ENCODE data around the gene TCF4. TPM values are rescaled to one million over a fixed set of nuclear protein-coding genes. Genes with fewer than 3 reads are reported as not detected.

The TCF4 gene
- total and polyA plus RNA-seq, 7 donors = 8.6 to 68.9 (median 36.8) TPM

DNA sequence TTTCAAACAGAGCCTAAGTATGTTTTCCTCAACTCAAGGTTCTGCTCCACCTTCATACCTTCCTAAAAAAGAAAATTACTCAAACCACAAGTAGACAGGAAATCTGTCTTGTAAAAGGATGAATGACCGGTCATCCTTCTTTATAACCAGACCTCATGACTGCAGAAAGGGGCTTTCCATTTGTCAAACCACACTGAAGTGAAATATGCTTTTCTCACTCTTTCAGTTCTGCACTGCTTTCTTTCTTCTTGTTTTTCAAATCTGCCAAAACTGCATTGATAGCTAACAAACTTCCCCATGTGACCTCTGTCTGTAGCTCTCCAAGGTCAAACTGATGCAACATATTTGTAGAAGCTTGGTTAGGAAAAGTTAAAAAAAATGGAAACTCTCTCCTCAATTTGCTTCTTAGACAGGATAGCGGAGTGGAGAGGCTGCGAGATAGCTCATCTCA is 319.8 kb downstream of the TCF4 start:
- TF ChIP-seq, protein P1, sequence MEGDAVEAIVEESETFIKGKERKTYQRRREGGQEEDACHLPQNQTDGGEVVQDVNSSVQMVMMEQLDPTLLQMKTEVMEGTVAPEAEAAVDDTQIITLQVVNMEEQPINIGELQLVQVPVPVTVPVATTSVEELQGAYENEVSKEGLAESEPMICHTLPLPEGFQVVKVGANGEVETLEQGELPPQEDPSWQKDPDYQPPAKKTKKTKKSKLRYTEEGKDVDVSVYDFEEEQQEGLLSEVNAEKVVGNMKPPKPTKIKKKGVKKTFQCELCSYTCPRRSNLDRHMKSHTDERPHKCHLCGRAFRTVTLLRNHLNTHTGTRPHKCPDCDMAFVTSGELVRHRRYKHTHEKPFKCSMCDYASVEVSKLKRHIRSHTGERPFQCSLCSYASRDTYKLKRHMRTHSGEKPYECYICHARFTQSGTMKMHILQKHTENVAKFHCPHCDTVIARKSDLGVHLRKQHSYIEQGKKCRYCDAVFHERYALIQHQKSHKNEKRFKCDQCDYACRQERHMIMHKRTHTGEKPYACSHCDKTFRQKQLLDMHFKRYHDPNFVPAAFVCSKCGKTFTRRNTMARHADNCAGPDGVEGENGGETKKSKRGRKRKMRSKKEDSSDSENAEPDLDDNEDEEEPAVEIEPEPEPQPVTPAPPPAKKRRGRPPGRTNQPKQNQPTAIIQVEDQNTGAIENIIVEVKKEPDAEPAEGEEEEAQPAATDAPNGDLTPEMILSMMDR (IDR thresholded peaks at IDR 0.05) = no peak
- H3K36me3 ChIP-seq (ENCODE audit: insufficient read depth in 1 of 2, low read depth in 1 of 2) = peaks cover 5 to 75% of the 10 kb centered on the region in 2 donors

GRCh38 chr18:55266981-55267380 is 321.0 kb downstream of the TCF4 start:
- DNase-seq = no peak
- Histone ChIP-seq H3K36me3 (ENCODE audit: insufficient read depth in 1 of 2, low read depth in 1 of 2) (peaks cover 5 to 64% of the 10 kb centered on the region in 2 donors), H3K9me3 (no peaks in the 10 kb centered on the region), H3K27ac (peak overlapping the region; percentile 33), H3K27me3 (ENCODE audit: insufficient read depth in 3 of 3, low read length in 2 of 3) (no peaks in the 10 kb centered on the region), H3K4me1 (peaks cover 23% of the 10 kb centered on the region), H3K4me3 (no peak overlapping the region)
- intact Hi-C loops (cut with DNase I) = no loop called here
- 58 to 63% (median 59%) methylated on average over 6 of the region's 6 CpGs for WGBS, 3 donors
- ATAC-seq = no peak
- TF ChIP-seq, protein P1 (IDR thresholded peaks at IDR 0.05) = no peak

More for the DNA sequence above, 319.8 kb downstream of the TCF4 start:
- no peaks in the 10 kb centered on the region for H3K9me3 ChIP-seq
- intact Hi-C loops (cut with DNase I) = no loop called here
- H3K4me1 ChIP-seq = peaks cover 23% of the 10 kb centered on the region
- H3K27me3 ChIP-seq (ENCODE audit: insufficient read depth in 3 of 3, low read length in 2 of 3) = no peaks in the 10 kb centered on the region
- DNase-seq (no peak), ATAC-seq (no peak)
- no peak overlapping the region for H3K4me3 ChIP-seq
- 79 to 83% (median 83%) methylated on average over 3 of the region's 3 CpGs for WGBS, 3 donors
- peak overlapping the region; percentile 33 for H3K27ac ChIP-seq

- Histone ChIP-seq H3K9me3 (no peaks in the 10 kb centered on the region), H3K4me1 (peaks cover 23% of the 10 kb centered on the region), H3K4me3 (no peak overlapping the region), H3K27ac (peak overlapping the region; percentile 20), H3K27me3 (ENCODE audit: insufficient read depth in 3 of 3, low read length in 2 of 3) (no peaks in the 10 kb centered on the region), H3K36me3 (ENCODE audit: insufficient read depth in 1 of 2, low read depth in 1 of 2) (peaks cover 5 to 66% of the 10 kb centered on the region in 2 donors)
- ATAC-seq (no peak), DNase-seq (no peak)
- WGBS, 3 donors = 84 to 98% (median 84%) methylated on average over 3 of the region's 3 CpGs
- intact Hi-C loops (cut with DNase I) = no loop called here
- TF ChIP-seq, protein P1 (IDR thresholded peaks at IDR 0.05) = no peak
These were observed 322.0 kb downstream of the TCF4 start for GRCh38 chr18:55265984-55266383.

DNA sequence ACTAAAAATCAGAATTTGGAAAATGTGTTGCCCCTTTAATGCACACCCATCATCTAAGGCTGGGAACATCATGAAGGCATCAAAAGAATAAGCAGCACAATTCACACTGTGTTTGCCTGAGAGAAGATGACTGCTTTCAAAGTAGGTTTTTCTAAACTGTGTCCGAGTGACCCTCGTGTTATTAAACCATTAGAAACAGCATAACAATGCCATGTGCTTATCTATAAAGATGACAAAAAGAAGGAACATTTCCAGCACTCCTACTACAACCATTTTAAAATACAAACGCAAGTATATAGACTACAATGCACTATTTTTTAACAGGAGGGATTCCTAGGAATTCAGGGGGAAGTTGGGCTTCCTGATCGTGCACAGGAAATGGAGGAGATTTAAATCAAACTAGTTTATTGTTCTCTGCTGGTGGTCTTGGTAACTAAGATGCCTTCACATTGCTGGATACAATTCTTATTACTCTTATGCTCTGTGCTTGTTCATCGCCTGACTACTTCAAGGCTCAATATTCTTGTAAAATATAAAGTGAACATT is 322.8 kb downstream of the TCF4 start:
- TF ChIP-seq, protein P1 (IDR thresholded peaks at IDR 0.05) = no peak
- intact Hi-C loops (cut with DNase I) = no loop called here
- DNase-seq = no peak
- peaks cover 5 to 68% of the 10 kb centered on the region in 2 donors for H3K36me3 ChIP-seq (ENCODE audit: insufficient read depth in 1 of 2, low read depth in 1 of 2)
- H3K27me3 ChIP-seq (ENCODE audit: insufficient read depth in 3 of 3, low read length in 2 of 3) = no peaks in the 10 kb centered on the region
- peaks cover 23% of the 10 kb centered on the region for H3K4me1 ChIP-seq
- 66 to 79% (median 69%) methylated on average over 5 of the region's 5 CpGs for WGBS, 3 donors
- H3K27ac ChIP-seq = peak overlapping the region; percentile 62
- no peaks in the 10 kb centered on the region for H3K9me3 ChIP-seq
- no peak overlapping the region for H3K4me3 ChIP-seq
- ATAC-seq = no peak

DNA sequence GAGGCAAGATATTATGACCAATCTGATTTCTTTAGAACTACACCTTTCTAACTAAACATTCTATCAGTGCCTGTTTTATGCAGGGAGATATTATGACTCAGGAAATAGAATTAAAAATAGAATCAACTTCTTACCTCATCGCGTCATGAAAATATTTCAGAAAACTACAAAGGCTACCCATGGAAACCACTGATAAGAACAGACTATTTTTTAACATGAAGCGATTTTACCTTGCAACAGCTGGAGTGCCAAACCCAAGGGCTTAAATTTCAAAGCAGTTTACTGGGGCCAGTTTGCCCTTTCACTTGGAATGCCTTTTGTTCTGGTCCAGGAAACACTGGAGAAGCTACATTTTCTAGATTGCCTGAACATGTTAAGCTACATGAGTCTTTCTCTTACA is 323.9 kb downstream of the TCF4 start:
- H3K36me3 ChIP-seq (ENCODE audit: insufficient read depth in 1 of 2, low read depth in 1 of 2) = peaks cover 2 to 68% of the 10 kb centered on the region in 2 donors

More for the DNA sequence above, 323.9 kb downstream of the TCF4 start:
- Histone ChIP-seq H3K4me1 (peaks cover 23% of the 10 kb centered on the region), H3K9me3 (no peaks in the 10 kb centered on the region), H3K27me3 (ENCODE audit: insufficient read depth in 3 of 3, low read length in 2 of 3) (no peaks in the 10 kb centered on the region), H3K27ac (peak overlapping the region; percentile 62), H3K4me3 (peak overlapping the region; percentile 27)
- no peak for DNase-seq
- intact Hi-C loops (cut with DNase I) = no loop called here
- WGBS, 3 donors = 8 to 15% (median 12%) methylated on average over 3 of the region's 3 CpGs
- peak; percentile 30 to 59 (median 43) for ATAC-seq
- TF ChIP-seq, protein P1 (IDR thresholded peaks at IDR 0.05) = no peak

Measured in psoas muscle (tissue), 8 donors.